Ovary (tissue), 9 donors: ENCODE results near the gene RAB4A. TPM values are rescaled to one million over a fixed set of nuclear protein-coding genes. Genes with fewer than 3 reads are reported as not detected.

Experiments used
- DNase-seq, 5 donors: peaks; one replicate each; pipeline ENCODE4 v3.0.0-alpha.2; 2019 to 2020
- H3K27ac ChIP-seq, 2 donors: fragments of 200-600 bp; one replicate each; pipeline versions ENCODE4 v1.5.1 to v1.8.0; 2019 to 2022
- H3K27me3 ChIP-seq: fragments of 200-600 bp; one replicate; pipeline ENCODE4 v1.8.0; 2022
- H3K36me3 ChIP-seq: fragments of 200-600 bp; sonication (generic); one replicate; pipeline ENCODE4 v1.5.1; 2019
- H3K4me1 ChIP-seq: one replicate; pipeline ENCODE4 v1.8.1; 2013; ENCODE audit warnings: mild to moderate bottlenecking, moderate library complexity; ENCODE audit not compliant: insufficient read depth
- H3K4me3 ChIP-seq: fragments of 200-600 bp; sonication (generic); one replicate; pipeline ENCODE4 v1.5.1; 2017
- H3K9me3 ChIP-seq, 2 donors: fragments of 200-600 bp in 1 of 2; sonication (generic) in 1 of 2; one replicate each; pipeline versions ENCODE4 v1.5.1 to v1.8.1; 2013 to 2019; ENCODE audit warnings: mild to moderate bottlenecking in 1 of 2, moderate library complexity in 1 of 2
- EP300 ChIP-seq: sonication (generic); formaldehyde crosslinking; IDR thresholded peaks from one replicate; pipeline ENCODE4 v1.6.1; 2017; ENCODE audit warnings: antibody characterized with exemption
- POLR2A ChIP-seq: fragments of 450-650 bp; IDR thresholded peaks from one replicate; pipeline ENCODE4 v1.6.1; 2017; ENCODE audit warnings: antibody characterized with exemption, mild to moderate bottlenecking, moderate library complexity
- WGBS, 3 donors: extraction: QIAGEN DNeasy Blood & Tissue Kit in 1 of 3; methylation state at CpG; one replicate each; pipeline versions ENCODE4 v1.1.5 to v1.1.7; 2013 to 2017; 5-methylcytosine and 5-hydroxymethylcytosine counted together
- intact Hi-C, 4 donors: fragments of 100-400 bp; cut with DNase I; formaldehyde crosslinking; loops; one replicate each; pipeline versions ENCODE4 v1.11.0 to v1.15.1; 2022 to 2023
- polyA plus RNA-seq, 2 donors: library from polyadenylated mRNA; stranded (reverse); fragments of 200-250 nt in 1 of 2; fragments of 350-450 nt in 1 of 2; fragmentation: Illumina TruSeq in 1 of 2; extraction: RNeasy Lipid Tissue Mini Kit (QIAGEN cat#74804) in 1 of 2; gene quantifications; one replicate each; pipeline ENCODE4 v1.2.3, GENCODE V29; 2013 to 2014
- total RNA-seq, 7 donors: library from RNA; depleted of rRNA in 2 of 7; stranded (reverse); fragments of >200 nt in 2 of 7; fragmentation: NEBNext Ultra II Directional in 3 of 7; extraction: Animal tissue kit (Norgen Biotek cat#: 25700) in 3 of 7; gene quantifications; one replicate each; pipeline versions ENCODE4 v1.1.0 to v1.2.4, GENCODE V29; 2016 to 2023
- TF ChIP-seq, protein P1 (sequence below), 3 donors: fragments of 450-650 bp in 2 of 3; fragments of 200-600 bp in 1 of 3; IDR thresholded peaks; one replicate each; pipeline versions ENCODE4 v1.5.1 to v1.8.0; 2016 to 2022; ENCODE audit warnings: antibody characterized with exemption in 3 of 3, mild to moderate bottlenecking in 1 of 3
- donor health status: DM: no; HTN: no; CAD: no; lungs with moderate emphysema.
- donor health status: DM: no; HTN: no; CAD: no.
- donor health status: Bipolar disorder and iron deficiency.
- donor health status: DM: yes; HTN: yes; CAD: no.
- donor health status: DM: no; HTN: no; CAD: no.
- donor health status: DM: yes; HTN: yes; CAD: no.

The RAB4A gene
- total and polyA plus RNA-seq, 9 donors: 19.5 to 69.2 (median 44.3) TPM

GRCh38 chr1:229244091-229244490, 26.8 kb upstream of the RAB4A start:
- no peaks in the 10 kb centered on the region for H3K9me3 ChIP-seq
- intact Hi-C loops: no loop called here
- H3K36me3 ChIP-seq: no peaks in the 10 kb centered on the region
- H3K4me1 ChIP-seq: no peaks in the 10 kb centered on the region
- no peak overlapping the region for H3K4me3 ChIP-seq
- no peak overlapping the region for H3K27ac ChIP-seq
- WGBS, 3 donors: 94 to 96% (median 95%) methylated on average over 3 of the region's 3 CpGs
- no peaks in the 10 kb centered on the region for H3K27me3 ChIP-seq
- TF ChIP-seq, protein P1, sequence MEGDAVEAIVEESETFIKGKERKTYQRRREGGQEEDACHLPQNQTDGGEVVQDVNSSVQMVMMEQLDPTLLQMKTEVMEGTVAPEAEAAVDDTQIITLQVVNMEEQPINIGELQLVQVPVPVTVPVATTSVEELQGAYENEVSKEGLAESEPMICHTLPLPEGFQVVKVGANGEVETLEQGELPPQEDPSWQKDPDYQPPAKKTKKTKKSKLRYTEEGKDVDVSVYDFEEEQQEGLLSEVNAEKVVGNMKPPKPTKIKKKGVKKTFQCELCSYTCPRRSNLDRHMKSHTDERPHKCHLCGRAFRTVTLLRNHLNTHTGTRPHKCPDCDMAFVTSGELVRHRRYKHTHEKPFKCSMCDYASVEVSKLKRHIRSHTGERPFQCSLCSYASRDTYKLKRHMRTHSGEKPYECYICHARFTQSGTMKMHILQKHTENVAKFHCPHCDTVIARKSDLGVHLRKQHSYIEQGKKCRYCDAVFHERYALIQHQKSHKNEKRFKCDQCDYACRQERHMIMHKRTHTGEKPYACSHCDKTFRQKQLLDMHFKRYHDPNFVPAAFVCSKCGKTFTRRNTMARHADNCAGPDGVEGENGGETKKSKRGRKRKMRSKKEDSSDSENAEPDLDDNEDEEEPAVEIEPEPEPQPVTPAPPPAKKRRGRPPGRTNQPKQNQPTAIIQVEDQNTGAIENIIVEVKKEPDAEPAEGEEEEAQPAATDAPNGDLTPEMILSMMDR (IDR thresholded peaks at IDR 0.05): no peak
- TF ChIP-seq POLR2A (no peak), EP300 (no peak)
- no peak for DNase-seq

DNA sequence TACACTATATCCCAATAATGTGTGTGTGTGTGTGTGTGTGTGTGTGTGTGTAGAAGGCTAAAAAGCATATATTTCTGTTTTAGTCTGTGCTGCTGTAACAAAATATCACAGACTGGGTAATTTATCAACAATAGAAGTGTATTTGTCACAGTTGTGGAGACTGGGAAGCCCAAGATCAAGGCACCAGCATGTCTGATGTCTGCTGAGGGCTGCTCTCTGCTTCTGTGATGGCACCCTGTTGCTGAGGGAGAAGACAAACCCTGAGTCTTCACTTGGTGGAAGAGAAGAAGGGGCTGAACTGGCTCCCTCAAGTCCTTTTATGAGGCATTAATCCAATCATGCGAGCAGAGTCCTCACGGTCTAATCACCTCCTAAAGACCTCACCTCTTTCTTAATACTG, 23.0 kb upstream of the RAB4A start:
- H3K27ac ChIP-seq: no peak overlapping the region
- H3K27me3 ChIP-seq: no peaks in the 10 kb centered on the region
- no peaks in the 10 kb centered on the region for H3K9me3 ChIP-seq
- no peak overlapping the region for H3K4me3 ChIP-seq
- WGBS, 3 donors: 89 to 95% (median 95%) methylated on average over 2 of the region's 2 CpGs
- no peak for TF ChIP-seq POLR2A
- TF ChIP-seq, protein P1 (IDR thresholded peaks at IDR 0.05): no peak
- TF ChIP-seq EP300: no peak
- DNase-seq: no peak
- H3K4me1 ChIP-seq: no peaks in the 10 kb centered on the region
- H3K36me3 ChIP-seq: no peaks in the 10 kb centered on the region
- intact Hi-C loops: no loop called here

GRCh38 chr1:229248821-229249817, 21.8 kb upstream of the RAB4A start:
- no peak overlapping the region for H3K27ac ChIP-seq
- no peaks in the 10 kb centered on the region for H3K4me1 ChIP-seq
- intact Hi-C loops: no loop called here
- no peaks in the 10 kb centered on the region for H3K27me3 ChIP-seq
- DNase-seq: no peak
- H3K4me3 ChIP-seq: no peak overlapping the region
- H3K36me3 ChIP-seq: no peaks in the 10 kb centered on the region
- TF ChIP-seq EP300 (no peak), POLR2A (no peak)
- TF ChIP-seq, protein P1 (IDR thresholded peaks at IDR 0.05): no peak
- H3K9me3 ChIP-seq: no peaks in the 10 kb centered on the region
- 54 to 69% (median 62%) methylated on average over 10 of the region's 10 CpGs for WGBS, 3 donors

GRCh38 chr1:229249854-229250644, 20.9 kb upstream of the RAB4A start:
- no peaks in the 10 kb centered on the region for H3K36me3 ChIP-seq
- intact Hi-C loops: loop anchor here (5.0 to 10.0 kb wide), 5 partner anchors 235 to 585 kb away; partner anchors contain the start of gene RHOU (in 2 of the 4)
- H3K27ac ChIP-seq: no peak overlapping the region
- no peaks in the 10 kb centered on the region for H3K9me3 ChIP-seq
- TF ChIP-seq, protein P1 (IDR thresholded peaks at IDR 0.05): no peak
- TF ChIP-seq EP300: no peak
- TF ChIP-seq POLR2A: no peak
- no peak overlapping the region for H3K4me3 ChIP-seq
- DNase-seq: no peak
- no peaks in the 10 kb centered on the region for H3K4me1 ChIP-seq
- WGBS, 3 donors: 79 to 87% (median 83%) methylated on average over 6 of the region's 6 CpGs
- no peaks in the 10 kb centered on the region for H3K27me3 ChIP-seq
